OCI-LY1 (cell line): ENCODE measurements around the gene CEP85L.

Experiments used
- H2AFZ ChIP-seq: fragments of 200-600 bp; sonication (generic), shearing (Covaris generic); 2 replicates; pipeline ENCODE4 v1.6.0; 2014; ENCODE audit warnings: antibody characterized with exemption, mild to moderate bottlenecking, low read length
- H3F3A ChIP-seq: fragments of 200-600 bp; sonication (generic), shearing (Covaris generic); 2 replicates; pipeline ENCODE4 v1.6.0; 2014; ENCODE audit warnings: mild to moderate bottlenecking, antibody characterized with exemption, low read length, moderate library complexity; ENCODE audit not compliant: insufficient read depth
- H3K27ac ChIP-seq: fragments of 200-600 bp; sonication (generic); 2 replicates; pipeline ENCODE4 v1.5.1; 2014; ENCODE audit warnings: low read length, mixed run types, mild to moderate bottlenecking, low read depth; ENCODE audit not compliant: poor library complexity, severe bottlenecking
- H3K27me3 ChIP-seq: fragments of 200-600 bp; sonication (generic); 2 replicates; pipeline ENCODE4 v1.6.0; 2014; ENCODE audit warnings: antibody characterized with exemption, mild to moderate bottlenecking, low read length, moderate library complexity; ENCODE audit not compliant: insufficient read depth
- H3K36me3 ChIP-seq: fragments of 200-600 bp; sonication (generic); 2 replicates; pipeline ENCODE4 v1.6.1; 2014; ENCODE audit warnings: mild to moderate bottlenecking, antibody characterized with exemption, low read length, moderate library complexity, mixed read lengths; ENCODE audit not compliant: insufficient read depth
- H3K4me1 ChIP-seq: fragments of 200-600 bp; sonication (generic); 2 replicates; pipeline ENCODE4 v1.5.1; 2014; ENCODE audit warnings: mild to moderate bottlenecking, low read length, moderate library complexity; ENCODE audit not compliant: insufficient read depth, severe bottlenecking
- H3K4me2 ChIP-seq: fragments of 200-600 bp; sonication (generic), shearing (Covaris generic); 2 replicates; pipeline ENCODE4 v1.6.1; 2014; ENCODE audit warnings: low read length
- H3K4me3 ChIP-seq: fragments of 200-600 bp; sonication (generic); 2 replicates; pipeline ENCODE4 v1.5.1; 2014; ENCODE audit warnings: low read length, low read depth, mild to moderate bottlenecking, mixed read lengths; ENCODE audit not compliant: poor library complexity, severe bottlenecking
- H3K79me2 ChIP-seq: fragments of 200-600 bp; shearing (Covaris generic); 2 replicates; pipeline ENCODE4 v1.6.1; 2016; ENCODE audit warnings: mixed run types, low read length, mixed read lengths; ENCODE audit not compliant: insufficient read depth
- H3K9ac ChIP-seq: fragments of 200-600 bp; sonication (generic), shearing (Covaris generic); 2 replicates; pipeline ENCODE4 v1.6.1; 2014; ENCODE audit warnings: mild to moderate bottlenecking, low read length, mixed read lengths
- H3K9me2 ChIP-seq: fragments of 200-600 bp; sonication (generic), shearing (Covaris generic); 2 replicates; pipeline ENCODE4 v1.6.1; 2014; ENCODE audit warnings: low read depth, mild to moderate bottlenecking, low read length, mixed read lengths
- H3K9me3 ChIP-seq: fragments of 200-600 bp; shearing (Covaris generic); 2 replicates; pipeline ENCODE4 v1.6.1; 2014; ENCODE audit warnings: low read length, mixed read lengths
- H4K20me1 ChIP-seq: fragments of 200-600 bp; sonication (generic), shearing (Covaris generic); 2 replicates; pipeline ENCODE4 v1.6.0; 2016; ENCODE audit warnings: mild to moderate bottlenecking, low read length; ENCODE audit not compliant: insufficient read depth
- CTCF ChIP-seq: fragments of 200-600 bp; sonication (generic), shearing (Covaris generic); IDR thresholded peaks from 2 replicates; pipeline ENCODE4 v1.5.1; 2017; ENCODE audit warnings: mild to moderate bottlenecking, antibody characterized with exemption, low read length, moderate library complexity, mixed read lengths
- EZH2 ChIP-seq: fragments of 200-600 bp; sonication (generic), shearing (Covaris generic); IDR thresholded peaks from 2 replicates; pipeline ENCODE4 v1.8.0; 2017; ENCODE audit warnings: borderline replicate concordance, mixed run types, mild to moderate bottlenecking, antibody characterized with exemption, low read length, moderate library complexity, mixed read lengths

Gene CEP85L

GRCh38 chr6:118668761-118669385, 17.5 kb upstream of the CEP85L start:
- H3K4me3 ChIP-seq: no peak overlapping the region
- no peaks in the 10 kb centered on the region for H3K9me3 ChIP-seq
- H4K20me1 ChIP-seq: no peaks in the 10 kb centered on the region
- no peak overlapping the region for H3K9ac ChIP-seq
- H3K4me2 ChIP-seq: no peak overlapping the region
- H2AFZ ChIP-seq: no peak overlapping the region
- TF ChIP-seq EZH2 (no peak), CTCF (no peak)
- H3K27me3 ChIP-seq: no peaks in the 10 kb centered on the region
- no peaks in the 10 kb centered on the region for H3F3A ChIP-seq
- H3K9me2 ChIP-seq: no peaks in the 10 kb centered on the region
- no peaks in the 10 kb centered on the region for H3K36me3 ChIP-seq
- no peak overlapping the region for H3K27ac ChIP-seq
- peaks cover 11% of the 10 kb centered on the region for H3K4me1 ChIP-seq
- no peaks in the 10 kb centered on the region for H3K79me2 ChIP-seq

- Histone ChIP-seq H3K4me1 (peaks cover 11% of the 10 kb centered on the region), H3K79me2 (no peaks in the 10 kb centered on the region)
These were observed 16.6 kb upstream of the CEP85L start for GRCh38 chr6:118667988-118668387.

DNA sequence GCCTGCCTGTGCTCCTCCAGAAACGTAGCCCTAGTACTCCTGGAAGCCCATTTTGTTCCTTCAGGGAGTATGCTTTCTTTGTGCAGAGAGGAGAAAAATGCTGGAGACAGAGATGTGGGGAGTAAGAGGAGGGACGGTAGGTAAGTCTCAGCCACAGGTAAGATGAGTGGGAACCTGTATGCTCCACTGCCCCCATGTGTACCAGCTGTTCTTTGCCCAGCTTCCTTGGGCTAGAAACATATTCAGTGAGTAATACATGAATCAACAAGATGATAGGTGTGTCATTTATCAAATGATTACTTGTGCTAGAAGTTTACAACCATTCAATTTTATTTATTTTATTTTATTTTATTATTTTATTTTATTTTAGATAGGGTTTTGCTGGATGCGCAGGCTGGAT, 13.6 kb upstream of the CEP85L start:
- no peak overlapping the region for H2AFZ ChIP-seq
- no peaks in the 10 kb centered on the region for H3K79me2 ChIP-seq
- no peaks in the 10 kb centered on the region for H3K27me3 ChIP-seq
- H3K4me1 ChIP-seq: peaks cover 16% of the 10 kb centered on the region
- H4K20me1 ChIP-seq: no peaks in the 10 kb centered on the region
- no peak overlapping the region; the same call in 1 of the 2 replicates for H3K9ac ChIP-seq
- no peaks in the 10 kb centered on the region for H3F3A ChIP-seq
- no peaks in the 10 kb centered on the region for H3K36me3 ChIP-seq
- peak overlapping the region; percentile 38 for H3K4me2 ChIP-seq
- no peak overlapping the region for H3K4me3 ChIP-seq
- no peaks in the 10 kb centered on the region for H3K9me3 ChIP-seq
- no peak overlapping the region for H3K27ac ChIP-seq
- TF ChIP-seq CTCF (no peak), EZH2 (no peak)
- no peaks in the 10 kb centered on the region for H3K9me2 ChIP-seq

More at GRCh38 chr6:118667988-118668387, 16.6 kb upstream of the CEP85L start:
- no peaks in the 10 kb centered on the region for H3K9me3 ChIP-seq
- no peak overlapping the region for H3K27ac ChIP-seq
- H4K20me1 ChIP-seq: no peaks in the 10 kb centered on the region
- no peak overlapping the region for H3K9ac ChIP-seq
- no peak overlapping the region for H3K4me2 ChIP-seq
- H3K27me3 ChIP-seq: no peaks in the 10 kb centered on the region
- no peaks in the 10 kb centered on the region for H3F3A ChIP-seq
- no peaks in the 10 kb centered on the region for H3K9me2 ChIP-seq
- no peak for TF ChIP-seq EZH2
- TF ChIP-seq CTCF: no peak
- H3K36me3 ChIP-seq: no peaks in the 10 kb centered on the region
- no peak overlapping the region for H3K4me3 ChIP-seq
- no peak overlapping the region for H2AFZ ChIP-seq
